Measurements from ENCODE around the gene PPA1. TPM values are rescaled to one million over a fixed set of nuclear protein-coding genes. Genes with fewer than 3 reads are reported as not detected.
A peak's percentile ranks its signal among the peaks of the same experiment; 100 is the strongest.
"Not testable (repeated sequence)": the region's sequence is repeated elsewhere in the genome, so short reads cannot be mapped to it uniquely, and the experiment has no call there.

The PPA1 gene
- total RNA-seq, 1 donor from 2014 or later = 108 TPM

DNA sequence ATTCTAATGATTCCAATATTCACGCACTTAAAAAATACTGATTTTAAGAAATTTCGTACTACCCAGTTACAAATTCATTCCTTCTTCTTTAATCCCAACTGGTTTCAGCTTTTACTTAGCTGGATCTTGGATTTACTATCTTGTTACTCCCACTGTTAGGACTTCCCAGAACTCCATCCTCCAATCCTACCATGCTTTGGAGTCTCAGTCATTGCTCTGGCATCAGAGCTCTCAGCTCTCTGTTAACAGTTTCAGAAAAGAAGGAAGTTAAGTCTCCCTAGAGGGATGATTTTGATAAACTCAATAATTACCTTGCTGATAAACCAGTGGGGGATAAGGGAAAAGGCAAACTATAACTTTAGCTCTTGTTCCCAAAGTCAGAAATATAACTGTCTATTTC is 9.5 kb downstream of the PPA1 start:
- DNase-seq (ENCODE audit: missing footprints) (no peak), ATAC-seq (no peak)
- intact Hi-C loops (cut with DNase I) = no loop called here

DNA sequence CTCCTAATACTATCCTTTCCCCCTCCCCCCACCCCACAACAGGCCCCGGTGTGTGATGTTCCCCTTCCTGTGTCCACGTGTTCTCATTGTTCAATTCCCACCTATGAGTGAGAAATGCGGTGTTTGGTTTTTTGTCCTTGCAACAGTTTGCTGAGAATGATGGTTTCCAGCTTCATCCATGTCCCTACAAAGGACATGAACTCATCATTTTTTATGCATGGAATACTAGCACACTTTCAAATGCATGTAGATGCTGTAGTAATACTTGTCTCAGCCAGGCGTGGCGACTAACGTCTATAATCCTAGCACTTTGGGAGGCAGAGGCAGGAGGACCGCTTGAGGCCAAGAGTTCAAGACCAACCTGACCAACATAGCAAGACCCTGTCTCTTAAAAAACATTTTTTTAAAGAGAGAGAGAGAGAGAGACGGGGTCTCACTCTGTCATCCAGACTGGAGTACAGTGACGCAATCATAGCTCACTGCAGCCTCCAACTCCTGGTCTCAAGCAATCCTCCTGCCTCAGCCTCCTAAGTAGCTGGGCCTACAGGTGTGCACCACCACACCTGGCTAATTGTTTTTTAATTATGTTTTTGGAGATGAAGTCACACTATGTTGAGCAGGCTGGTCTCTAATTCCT is 10.3 kb downstream of the PPA1 start:
- intact Hi-C loops (cut with DNase I); DNase-seq (ENCODE audit: missing footprints); ATAC-seq: not testable (repeated sequence)

DNA sequence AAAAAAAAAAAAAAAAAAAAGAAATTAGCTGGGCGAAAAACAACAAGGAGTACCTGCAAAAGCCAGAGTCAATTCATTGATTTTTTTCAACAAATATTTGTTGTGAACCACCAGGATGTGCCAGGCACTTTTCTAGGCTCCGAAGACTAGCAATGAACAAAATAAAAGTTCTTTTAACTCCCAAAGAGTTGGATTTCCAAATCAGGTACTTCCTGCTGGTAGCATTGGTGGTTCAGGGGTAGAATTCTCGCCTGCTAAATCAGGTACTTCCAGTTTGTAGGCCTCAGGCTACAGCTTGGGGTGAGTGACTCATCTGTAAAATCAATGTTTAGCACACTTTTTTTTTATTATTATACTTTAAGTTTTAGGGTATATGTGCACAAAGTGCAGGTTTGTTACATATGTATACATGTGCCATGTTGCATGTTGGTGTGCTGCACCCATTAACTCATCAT is 10.9 kb downstream of the PPA1 start:
- intact Hi-C loops (cut with DNase I) = no loop called here
- ATAC-seq = no peak
- DNase-seq (ENCODE audit: missing footprints) = no peak

DNA sequence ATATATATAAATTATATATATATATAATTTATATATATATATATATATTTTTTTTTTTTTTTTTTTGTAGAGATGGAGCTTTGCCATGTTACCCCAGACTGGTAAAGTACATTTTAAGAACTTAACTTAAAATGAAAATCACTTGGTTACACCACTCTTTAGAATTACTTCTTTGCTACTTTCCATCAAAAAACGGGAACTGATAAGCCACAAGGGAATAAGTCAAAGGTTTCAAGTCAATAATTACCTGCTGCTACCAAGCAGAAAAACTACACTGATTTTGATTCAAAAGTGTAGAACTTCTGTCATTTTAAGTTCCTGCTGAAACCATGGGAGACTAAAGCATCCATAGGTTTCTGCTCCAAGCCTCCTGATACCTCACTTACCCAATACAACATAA is 12.2 kb downstream of the PPA1 start:
- intact Hi-C loops (cut with DNase I) = loop anchor here (1.0 kb wide), 1 partner anchor 143 kb away; no protein-coding TSS in a partner anchor
- ATAC-seq = no peak

DNA sequence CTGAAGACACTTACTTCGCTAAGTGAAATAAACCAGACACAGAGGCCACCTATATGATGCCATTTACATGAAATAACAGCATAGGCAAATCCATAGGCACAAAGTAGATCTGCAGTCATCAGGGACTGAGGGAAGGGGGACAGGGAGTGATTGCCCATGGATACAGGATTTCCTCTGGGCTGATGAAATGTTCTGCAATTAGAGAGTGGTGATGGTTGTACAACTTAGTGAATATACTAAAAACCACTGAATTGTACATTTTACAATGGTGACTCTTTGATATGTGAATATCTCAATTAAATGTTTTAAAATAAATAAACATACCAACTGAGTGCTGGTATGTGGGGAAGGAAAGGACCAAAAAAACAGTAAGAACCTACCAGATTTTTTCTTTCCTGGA is 20.4 kb downstream of the PPA1 start:
- intact Hi-C loops (cut with DNase I) = no loop called here
- no peak for ATAC-seq

More for the DNA sequence above, 12.2 kb downstream of the PPA1 start:
- no peak for DNase-seq (ENCODE audit: missing footprints)

DNA sequence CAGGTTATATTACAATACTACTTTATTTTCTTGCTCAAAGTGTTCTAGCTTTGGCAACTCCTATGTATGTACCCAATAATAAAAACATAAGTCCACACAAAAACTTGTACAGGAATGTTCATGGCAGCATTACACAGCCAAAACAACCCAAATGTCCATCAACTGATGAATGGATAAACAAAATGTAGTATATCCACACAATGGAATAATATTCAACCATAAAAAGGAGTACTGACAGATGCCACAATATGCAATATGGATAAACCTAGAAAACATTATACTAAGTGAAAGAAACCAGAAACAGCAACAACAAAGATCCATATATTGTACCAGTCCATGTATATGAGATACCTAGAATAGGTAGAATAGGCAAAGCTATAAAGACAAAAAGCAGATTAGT is 21.0 kb downstream of the PPA1 start:
- intact Hi-C loops (cut with DNase I) = no loop called here
- DNase-seq (ENCODE audit: missing footprints) = no peak
- no peak for ATAC-seq

More for the DNA sequence above, 20.4 kb downstream of the PPA1 start:
- no peak for DNase-seq (ENCODE audit: missing footprints)

DNA sequence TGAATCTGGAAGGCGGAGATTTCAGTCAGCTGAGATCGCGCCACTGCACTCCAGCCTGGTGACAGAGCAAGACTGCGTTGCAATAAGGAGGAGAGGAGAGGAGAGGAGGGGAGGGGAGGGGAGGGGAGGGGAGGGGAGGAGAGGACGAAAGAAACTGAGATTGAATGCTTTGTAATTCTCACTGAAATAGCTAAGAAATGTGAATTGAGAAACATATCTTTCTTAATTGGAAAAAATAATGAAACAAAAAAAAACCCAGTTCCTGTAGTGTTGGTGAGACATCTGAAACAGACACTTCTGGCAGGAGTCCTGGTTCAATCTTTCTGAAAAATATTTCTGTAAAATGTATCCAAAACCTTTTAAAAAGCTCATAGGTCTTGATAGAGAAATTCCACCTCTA is 26.5 kb downstream of the PPA1 start:
- DNase-seq (ENCODE audit: missing footprints) (no peak), ATAC-seq (no peak)
- intact Hi-C loops (cut with DNase I) = no loop called here

DNA sequence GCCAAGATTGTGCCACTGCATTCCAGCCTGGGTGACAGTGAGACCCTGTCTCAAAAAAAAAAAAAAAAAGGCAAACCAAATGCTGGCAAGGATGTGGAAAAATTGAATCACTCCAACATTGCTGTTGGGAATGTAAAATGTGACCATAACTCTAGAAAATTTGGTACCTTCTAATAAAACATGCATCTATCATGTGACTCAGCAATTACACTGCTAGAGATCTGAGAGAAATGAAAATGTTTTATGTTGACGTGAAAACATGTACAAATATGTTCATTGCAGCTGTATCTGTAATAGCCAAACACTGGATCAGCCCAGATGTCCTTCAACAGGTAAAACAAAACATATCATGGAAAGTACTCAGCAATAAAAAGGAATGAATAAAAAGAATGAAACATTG is 32.1 kb downstream of the PPA1 start:
- DNase-seq (ENCODE audit: missing footprints) = no peak
- ATAC-seq = no peak
- intact Hi-C loops (cut with DNase I) = no loop called here

DNA sequence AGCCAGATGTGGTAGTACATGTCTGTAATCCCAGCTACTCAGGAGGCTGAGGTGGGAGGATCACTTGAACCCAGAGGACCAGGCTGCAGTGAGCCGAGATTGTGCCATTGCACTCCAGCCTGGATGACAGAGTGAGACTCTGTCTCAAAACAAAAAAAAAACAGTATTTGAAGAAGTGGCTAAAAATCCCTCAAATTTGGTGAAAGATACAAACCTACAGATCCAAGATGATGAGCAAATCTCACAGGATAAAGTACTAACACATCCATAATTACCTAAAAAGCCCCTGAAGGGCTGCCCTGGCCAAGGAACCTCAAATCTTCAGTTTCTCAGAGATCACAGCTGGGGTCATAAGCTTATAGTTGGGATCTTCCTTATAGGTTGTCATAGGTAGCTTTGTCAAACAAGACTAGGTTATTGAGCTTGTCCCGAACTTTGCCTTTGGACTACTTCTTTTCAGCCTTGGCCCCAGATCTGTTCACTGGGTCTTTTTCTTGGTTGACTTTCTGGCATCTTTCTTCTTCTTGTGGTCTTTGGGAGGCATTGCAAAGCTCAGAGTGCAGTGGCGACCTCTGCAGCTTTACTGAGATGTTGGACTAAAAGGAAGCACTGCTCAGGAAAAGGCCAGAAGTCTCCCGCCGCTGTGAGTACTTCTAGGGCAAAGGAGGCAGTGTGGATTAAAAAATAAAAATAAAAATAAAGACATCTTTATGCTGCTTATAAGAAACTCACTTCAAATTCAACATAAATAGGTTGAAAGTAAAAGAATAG is 34.3 kb downstream of the PPA1 start:
- ATAC-seq (no peak), DNase-seq (ENCODE audit: missing footprints) (no peak)
- intact Hi-C loops (cut with DNase I) = no loop called here

DNA sequence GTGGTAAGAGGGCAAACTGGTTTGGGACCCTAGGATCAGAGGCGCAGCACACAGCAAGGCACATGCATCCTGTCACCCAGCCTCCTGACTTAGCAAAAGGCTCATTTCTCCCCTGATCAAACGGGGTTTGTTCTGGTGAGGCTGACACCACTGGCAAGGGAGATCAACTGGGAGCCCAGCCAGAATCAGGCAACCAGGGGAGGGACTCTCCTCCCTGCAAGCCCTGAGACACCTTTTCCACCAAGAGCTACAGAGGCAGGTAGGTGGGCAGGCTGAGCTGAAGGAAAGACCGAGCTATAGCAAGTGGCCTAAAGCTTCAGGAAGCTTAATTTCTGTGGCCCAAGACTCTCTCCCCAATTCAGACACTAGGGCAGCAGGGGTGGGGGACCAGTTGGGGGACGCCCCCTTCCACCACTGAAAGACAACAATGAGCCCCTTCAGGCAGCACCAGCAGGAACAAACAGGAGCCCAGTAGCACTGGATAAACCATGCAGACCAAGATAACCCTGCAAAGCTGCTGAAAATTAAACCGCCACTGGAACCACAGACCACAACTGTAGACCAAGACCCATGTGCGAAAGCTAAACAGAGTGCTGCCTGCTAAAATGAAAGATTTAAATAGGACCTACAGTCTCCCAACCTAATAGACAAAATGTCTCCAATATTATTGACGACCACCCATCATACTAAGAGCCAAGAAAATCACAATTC is 35.8 kb downstream of the PPA1 start:
- no peak for DNase-seq (ENCODE audit: missing footprints)
- no peak for ATAC-seq
- intact Hi-C loops (cut with DNase I) = no loop called here

DNA sequence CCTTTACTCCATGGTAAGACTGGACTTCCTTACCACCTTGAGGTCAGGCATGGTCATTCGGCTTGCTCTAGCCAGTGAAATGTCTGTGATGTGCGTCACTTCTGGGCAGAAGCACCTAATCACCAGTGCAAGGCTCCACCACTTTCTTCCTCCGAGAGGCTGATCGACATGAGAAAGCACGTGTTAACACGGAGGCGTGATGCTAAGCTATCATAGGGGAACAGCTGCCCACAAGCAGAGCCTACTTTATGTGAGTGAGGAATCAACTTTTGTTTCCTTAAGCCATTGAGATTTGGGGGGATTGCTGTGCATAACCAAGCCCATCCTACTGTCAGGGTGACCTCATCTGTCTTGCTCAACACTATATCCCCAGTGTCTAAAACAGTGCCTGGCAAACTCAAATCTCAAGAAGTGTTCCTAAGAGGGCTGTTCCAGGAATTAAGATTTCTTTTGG is 39.8 kb downstream of the PPA1 start:
- DNase-seq (ENCODE audit: missing footprints) = no peak
- intact Hi-C loops (cut with DNase I) = no loop called here
- peak; percentile 90 for ATAC-seq

DNA sequence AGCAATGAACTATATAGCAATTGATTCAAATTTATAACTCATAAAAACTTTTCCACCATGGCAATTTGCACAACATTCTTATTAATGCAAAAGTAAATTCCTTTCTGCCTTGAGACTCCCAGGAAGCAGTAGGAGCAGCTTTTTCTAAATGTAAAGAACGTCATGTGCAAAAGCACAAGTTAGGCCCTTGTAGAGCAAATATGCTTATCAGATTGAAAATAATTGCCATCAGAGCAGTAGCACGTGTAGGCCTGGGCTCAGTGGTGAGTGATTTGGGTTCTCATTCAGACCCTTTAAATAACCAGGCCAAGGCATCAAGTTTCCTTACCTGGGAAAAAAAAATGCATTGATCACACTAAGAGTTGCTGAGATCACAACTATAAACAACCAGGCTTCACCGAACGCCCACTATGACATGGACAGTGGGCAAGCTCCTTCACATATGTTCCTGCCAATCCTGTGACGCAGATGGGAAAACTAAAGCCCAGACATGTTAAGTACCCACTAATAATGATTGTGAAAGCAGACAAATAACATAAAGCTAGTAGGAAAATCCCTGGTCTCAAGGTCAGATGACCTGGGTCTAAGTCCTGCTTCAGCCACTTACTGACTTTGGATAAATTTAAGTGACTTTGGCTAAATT is 40.8 kb downstream of the PPA1 start:
- no peak for DNase-seq (ENCODE audit: missing footprints)
- ATAC-seq = no peak
- intact Hi-C loops (cut with DNase I) = no loop called here

DNA sequence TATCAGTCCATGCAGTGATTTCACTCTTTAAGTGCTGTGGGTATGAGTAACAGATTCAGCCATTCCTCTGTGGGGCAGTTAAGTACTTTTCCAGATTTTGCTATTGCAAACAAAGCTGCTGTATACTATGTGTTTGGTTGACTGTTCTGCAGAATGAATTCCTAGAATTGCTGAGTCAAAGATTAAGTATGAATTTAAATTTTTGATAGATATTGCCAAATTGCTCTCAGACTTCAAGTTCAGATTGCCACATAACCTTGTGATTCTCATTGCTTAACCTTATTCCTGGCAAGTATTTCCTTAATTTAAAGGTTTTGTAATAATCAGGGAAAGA is 41.3 kb downstream of the PPA1 start:
- no peak for DNase-seq (ENCODE audit: missing footprints)
- intact Hi-C loops (cut with DNase I) = no loop called here
- no peak for ATAC-seq

DNA sequence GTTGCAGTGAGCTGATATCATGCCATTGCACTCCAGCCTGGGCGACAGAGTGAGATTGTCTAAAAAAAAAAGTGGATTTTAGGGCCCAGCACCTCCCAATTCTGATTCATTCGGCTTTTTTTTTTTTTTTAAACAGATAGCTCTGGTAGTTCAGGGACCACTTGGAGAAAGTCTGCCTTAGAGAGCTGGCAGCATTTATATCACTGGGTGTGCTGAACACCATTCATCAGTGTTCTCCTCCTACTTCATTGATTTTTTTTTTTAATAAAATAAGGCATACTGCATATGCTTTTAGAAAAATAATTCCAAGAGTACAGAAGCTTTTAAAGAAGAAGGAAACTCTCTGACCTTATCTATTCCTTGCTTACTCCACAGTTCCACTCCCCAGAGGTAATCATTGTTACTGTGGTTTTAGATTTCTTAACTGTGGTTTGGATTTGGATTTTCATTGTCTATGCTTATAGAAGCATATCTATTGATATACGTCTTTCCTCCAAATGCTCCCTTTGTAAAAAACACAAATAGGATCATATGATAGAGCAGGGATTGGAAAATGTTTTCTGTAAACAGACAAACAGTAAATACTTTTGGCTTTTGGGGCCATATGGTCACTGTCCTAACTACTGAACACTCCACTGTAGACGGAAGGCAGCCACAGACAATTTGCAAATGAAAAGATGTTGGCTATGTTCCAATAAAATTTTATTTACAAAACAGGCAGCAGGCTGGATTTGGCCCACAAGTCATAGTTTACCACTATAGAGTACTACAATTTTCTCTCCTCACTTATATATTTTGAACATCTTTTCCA is 41.9 kb downstream of the PPA1 start:
- no peak for ATAC-seq
- DNase-seq (ENCODE audit: missing footprints) = no peak
- intact Hi-C loops (cut with DNase I) = no loop called here

DNA sequence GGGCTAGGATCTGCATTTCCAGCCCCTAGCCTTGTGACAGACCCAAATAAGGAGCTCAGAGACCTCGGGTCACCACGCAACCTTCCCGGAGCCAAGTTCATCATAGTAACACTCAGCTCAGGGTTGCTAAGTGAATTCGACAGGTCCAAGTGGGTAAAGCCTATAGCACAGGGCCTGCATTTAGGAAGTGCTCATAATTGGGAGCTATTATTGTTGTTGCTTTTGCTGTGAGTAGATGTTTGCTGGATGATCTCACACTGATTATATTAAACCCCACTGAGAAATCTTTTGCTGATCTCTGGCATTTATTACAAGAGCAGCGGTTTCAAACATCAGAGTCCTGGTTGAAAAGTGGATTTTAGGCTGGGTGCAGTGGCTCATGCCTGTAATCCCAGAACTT is 42.6 kb downstream of the PPA1 start:
- DNase-seq (ENCODE audit: missing footprints) (no peak), ATAC-seq (no peak)
- intact Hi-C loops (cut with DNase I) = no loop called here

DNA sequence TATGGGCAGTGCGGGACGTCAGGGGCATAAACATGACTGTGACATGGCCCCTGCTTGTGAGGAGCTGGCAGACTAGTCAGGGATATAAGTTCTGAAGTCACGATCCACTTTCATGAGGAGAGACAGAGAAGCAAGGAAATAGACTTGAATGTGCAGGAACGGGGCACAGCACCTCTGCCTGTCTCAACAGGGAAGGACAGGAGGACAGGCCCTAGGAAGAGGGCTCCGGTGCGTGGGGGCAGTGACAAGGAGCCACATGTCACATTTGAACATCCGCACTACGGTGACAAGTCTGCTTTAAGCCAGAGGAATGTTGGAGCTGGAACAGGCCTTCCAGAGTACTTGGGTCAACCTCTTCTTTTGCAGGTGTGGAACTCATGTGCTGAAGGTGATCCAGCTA is 43.1 kb downstream of the PPA1 start:
- DNase-seq (ENCODE audit: missing footprints) (no peak), ATAC-seq (no peak)

DNA sequence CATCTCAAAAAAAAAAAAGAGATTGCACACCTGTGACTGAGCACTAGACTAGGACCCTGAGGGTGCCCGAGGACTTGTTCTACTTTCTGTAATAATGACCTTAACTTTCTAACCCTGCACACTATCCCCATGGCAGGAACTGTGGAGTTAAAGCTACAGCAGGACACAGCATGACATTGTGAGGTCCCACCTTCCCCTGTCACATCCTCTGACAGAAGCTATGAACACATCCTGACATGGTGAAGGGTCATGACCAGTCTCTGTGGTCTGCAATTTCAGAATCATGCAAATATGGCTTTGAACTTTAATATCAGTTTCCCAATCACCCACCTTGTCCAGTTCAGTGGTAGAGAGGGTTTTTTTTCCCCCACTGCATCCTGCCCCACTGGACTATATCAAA is 44.5 kb downstream of the PPA1 start:
- DNase-seq (ENCODE audit: missing footprints) (no peak), ATAC-seq (no peak)
- intact Hi-C loops (cut with DNase I) = no loop called here

More for the DNA sequence above, 43.1 kb downstream of the PPA1 start:
- intact Hi-C loops (cut with DNase I) = no loop called here

DNA sequence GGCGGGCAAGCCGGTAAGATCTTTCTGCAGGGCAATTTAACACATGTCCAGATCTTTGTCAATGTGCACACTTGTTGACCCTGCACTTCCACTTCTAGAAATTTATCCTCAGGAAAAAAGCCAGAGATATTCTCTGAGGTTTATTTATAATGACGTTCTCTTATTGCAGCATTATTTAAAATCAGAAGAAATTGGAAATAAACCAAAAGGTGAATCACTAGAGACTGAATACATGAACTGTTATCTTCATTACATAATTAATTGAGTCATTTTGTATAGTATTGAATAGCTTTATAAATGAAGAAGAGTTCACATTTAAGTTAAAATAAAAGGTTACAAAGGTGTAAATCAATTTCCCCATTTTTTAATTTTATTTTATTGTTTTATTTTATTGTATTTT is 46.7 kb downstream of the PPA1 start:
- no peak for ATAC-seq
- DNase-seq (ENCODE audit: missing footprints) = no peak
- intact Hi-C loops (cut with DNase I) = no loop called here

DNA sequence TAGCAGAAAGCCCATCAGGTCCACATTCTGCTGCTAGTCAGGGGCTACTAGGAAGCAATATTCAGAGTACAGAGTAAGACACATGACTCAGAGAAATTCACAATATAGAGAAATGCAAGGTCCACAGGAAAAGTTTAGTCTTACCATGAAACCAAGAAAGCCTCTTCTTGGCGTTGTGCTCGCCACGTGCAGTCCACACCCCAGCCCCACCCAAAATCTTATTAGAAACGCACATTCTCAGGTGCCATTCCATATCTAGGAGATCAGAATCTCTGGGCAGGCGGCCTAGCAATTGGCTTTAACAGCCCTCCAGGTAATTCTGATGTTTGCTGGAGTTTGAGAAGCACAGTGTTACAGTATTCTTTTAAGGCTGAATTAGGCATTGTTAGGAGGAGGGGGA is 47.1 kb downstream of the PPA1 start:
- DNase-seq (ENCODE audit: missing footprints) (no peak), ATAC-seq (no peak)
- intact Hi-C loops (cut with DNase I) = no loop called here

All from Right ventricle myocardium inferior (tissue), 1 donor.